LHCN-M2 (cell line): ENCODE results near the gene CPD. TPM values are rescaled to one million over a fixed set of nuclear protein-coding genes. Genes with fewer than 3 reads are reported as not detected.
A peak's percentile ranks its signal among the peaks of the same experiment; 100 is the strongest.

ENCODE experiments used
- DNase-seq: peaks from one replicate; pipeline ENCODE4 v3.0.0-alpha.2; 2012; ENCODE audit warnings: low read depth
- total RNA-seq: library from RNA; depleted of rRNA; stranded (reverse); fragments of >200 nt; gene quantifications from 2 replicates; pipeline ENCODE4 v1.2.3, GENCODE V29; 2014; rRNA removed

The CPD gene
- total RNA-seq, 1 experiment from 2014 or later, result 31.1 TPM

DNA sequence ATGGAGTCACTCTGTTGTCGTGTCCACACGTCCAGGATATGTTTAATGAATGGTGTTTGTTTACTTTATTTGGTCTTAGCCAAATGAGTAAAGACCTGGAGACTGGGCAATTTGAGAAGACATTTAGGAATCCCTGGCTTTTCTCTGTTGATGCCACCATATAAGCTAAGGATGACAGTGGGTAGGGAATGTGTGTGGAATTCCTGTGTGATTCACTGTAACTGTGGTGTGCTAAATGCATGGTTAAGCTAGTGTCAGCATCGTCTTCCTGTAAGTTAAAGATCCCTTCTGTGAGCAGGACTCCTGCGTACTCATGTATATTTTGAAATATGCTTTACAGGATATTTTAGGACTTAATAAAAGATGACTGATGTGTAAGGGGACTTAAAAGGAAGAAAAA, 124.8 kb downstream of the CPD start:
- no peak for DNase-seq

GRCh38 chr17:30505868-30506417, 127.2 kb downstream of the CPD start:
- no peak for DNase-seq

DNA sequence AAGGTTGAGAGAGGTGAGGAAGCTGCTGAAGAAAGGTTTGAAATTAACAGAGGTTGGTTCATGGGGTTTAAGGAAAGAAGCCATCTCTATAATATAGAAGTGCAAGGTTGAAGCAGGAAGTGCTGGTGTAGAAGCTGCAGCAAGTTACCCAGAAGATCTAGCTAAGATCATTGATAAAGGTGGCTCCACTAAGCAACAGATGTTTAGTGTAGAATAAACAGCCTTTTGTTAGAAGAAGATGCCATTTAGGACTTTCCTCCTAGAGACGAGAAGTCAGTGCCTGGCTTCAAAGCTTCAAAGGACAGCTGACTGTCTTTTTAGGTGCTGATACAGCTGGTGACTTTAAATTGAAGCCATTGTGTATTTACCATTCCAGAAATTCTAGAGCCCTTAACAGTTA, 127.8 kb downstream of the CPD start:
- DNase-seq, result no peak

- DNase-seq, result peak; percentile 67
These were observed 134.6 kb downstream of the CPD start for GRCh38 chr17:30513346-30513745.

- DNase-seq, result no peak
These were observed 136.3 kb downstream of the CPD start for GRCh38 chr17:30514895-30515596.

DNA sequence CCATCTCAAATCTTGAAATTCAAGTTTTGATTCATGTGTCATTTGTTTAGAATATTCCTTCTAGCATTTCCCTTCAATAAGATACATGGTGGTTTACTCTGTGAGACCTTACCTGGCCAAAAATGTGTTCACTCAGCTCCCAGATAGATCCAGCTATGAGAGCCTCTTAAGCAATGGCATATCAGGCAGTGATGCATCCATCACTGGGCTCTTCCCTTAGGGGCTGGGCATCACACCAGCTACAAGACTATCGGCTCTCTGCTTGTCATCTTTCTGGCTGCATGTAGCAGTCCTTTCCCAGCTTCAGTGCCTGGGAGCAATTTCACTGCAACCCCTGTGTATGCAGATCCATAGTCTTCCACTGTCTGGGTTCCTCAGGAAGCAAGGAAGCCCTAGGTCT, 139.1 kb downstream of the CPD start:
- no peak for DNase-seq

DNA sequence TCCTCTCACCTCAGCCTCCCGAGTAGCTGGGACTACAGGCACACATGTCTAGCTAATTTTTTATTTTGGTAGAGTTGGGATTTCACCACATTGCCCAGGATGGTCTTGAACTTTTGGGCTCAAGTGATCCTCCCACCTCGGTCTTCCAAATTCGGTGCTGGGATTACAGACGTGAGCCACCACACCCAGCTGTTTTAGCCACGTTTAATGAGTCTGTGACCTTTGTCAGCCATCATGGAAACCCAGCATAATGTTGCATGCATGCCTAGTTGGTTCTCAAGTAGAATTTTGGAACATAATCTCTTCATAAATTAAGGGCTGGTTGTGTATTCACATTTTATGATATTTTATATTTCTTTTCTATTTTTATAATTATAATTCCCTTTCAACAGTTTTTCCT, 140.4 kb downstream of the CPD start:
- DNase-seq, result peak; percentile 50

Other genes starting within 250 kb of the CPD start
- gene SLC6A4, start 143.2 kb upstream of the CPD start, total RNA-seq, result not detected in 2 replicates
- gene BLMH, start 87.0 kb upstream of the CPD start, total RNA-seq, result 15.1 and 15.8 TPM in 2 replicates
- not detected in 2 replicates for gene TMIGD1, start 44.9 kb upstream of the CPD start, total RNA-seq
- 19.2 and 30.5 TPM in 2 replicates for gene GOSR1, start 98.5 kb downstream of the CPD start, total RNA-seq